Measurements from ENCODE around the gene CEMIP. TPM values are rescaled to one million over a fixed set of nuclear protein-coding genes. Genes with fewer than 3 reads are reported as not detected.

Gene CEMIP
- total RNA-seq, 1 donor from 2014 or later: 0.30 TPM

DNA sequence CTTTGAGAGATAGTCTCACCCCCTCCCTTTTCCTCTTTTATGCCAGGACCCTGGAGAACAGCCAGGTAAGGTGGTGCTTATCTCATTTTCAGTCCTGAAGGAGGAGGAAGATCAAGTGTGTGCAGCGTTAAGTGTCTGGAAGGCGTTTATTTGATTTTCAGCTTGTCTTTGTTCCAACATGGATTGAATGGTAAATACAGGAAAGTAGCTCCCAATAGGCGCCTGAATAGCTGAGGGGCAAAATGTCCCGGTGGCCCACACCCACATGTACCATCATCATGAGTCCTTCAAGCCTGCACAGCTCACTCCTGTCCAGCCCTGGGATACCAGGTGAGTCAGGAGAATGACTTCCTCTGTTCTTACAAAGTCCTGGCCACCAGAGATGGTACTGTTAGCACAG lies 73.5 kb downstream of the CEMIP start:
- Mint-ChIP-seq H3K27ac (no peak overlapping the region), H3K36me3 (ENCODE audit: low read depth) (no peaks in the 10 kb centered on the region), H3K4me1 (ENCODE audit: low read depth) (peaks cover 11% of the 10 kb centered on the region), H3K27me3 (ENCODE audit: low read depth) (peaks cover 14% of the 10 kb centered on the region), H3K4me3 (ENCODE audit: low read depth) (no peak overlapping the region), H3K9me3 (no peaks in the 10 kb centered on the region)
- intact Hi-C loops (cut with micrococcal nuclease): no loop called here
- no peak for DNase-seq (ENCODE audit: low spot score)

DNA sequence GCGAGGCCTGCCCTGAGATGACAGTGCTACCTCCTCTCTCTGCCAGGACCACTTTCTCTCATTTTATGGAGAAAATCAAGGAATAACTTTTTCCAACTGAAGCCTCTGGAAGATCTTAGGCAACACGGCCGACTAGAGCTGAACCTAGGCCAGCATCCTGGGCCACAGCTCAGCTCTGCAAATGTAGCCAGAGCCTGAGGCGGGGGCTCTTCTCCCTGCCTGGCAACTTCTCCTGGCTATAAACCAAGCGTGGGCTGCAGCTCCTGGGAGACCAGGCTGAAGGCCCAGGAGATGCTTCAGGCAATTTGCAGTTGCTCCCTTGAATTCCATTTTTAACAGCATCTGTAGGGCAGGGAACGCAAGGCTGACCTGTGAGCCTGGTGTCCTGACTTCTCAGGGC lies 74.9 kb downstream of the CEMIP start:
- H3K9me3 Mint-ChIP-seq: no peaks in the 10 kb centered on the region
- H3K27ac Mint-ChIP-seq: no peak overlapping the region
- H3K27me3 Mint-ChIP-seq (ENCODE audit: low read depth): peaks cover 14% of the 10 kb centered on the region
- H3K4me3 Mint-ChIP-seq (ENCODE audit: low read depth): no peak overlapping the region
- intact Hi-C loops (cut with micrococcal nuclease): no loop called here
- no peak for DNase-seq (ENCODE audit: low spot score)
- H3K4me1 Mint-ChIP-seq (ENCODE audit: low read depth): peaks cover 11% of the 10 kb centered on the region
- no peaks in the 10 kb centered on the region for H3K36me3 Mint-ChIP-seq (ENCODE audit: low read depth)

DNA sequence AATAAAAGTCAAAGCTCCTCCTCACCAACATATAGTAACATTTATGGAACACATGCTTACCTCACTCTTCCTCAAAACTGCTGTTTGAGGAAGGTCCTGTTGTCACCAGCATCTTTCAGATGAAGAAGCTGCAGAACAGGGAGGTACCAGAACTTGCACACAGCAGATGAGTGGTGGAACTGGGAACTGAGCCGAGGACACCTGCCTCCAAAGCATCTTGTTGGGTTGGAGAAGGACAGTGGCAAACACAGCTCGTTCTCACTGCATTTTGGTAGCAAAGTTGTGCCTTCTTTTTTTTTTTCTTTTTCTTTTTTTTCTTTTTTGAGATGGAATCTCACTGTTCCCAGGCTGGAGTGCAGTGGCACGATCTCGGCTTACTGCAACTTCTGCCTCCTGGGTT lies 76.0 kb downstream of the CEMIP start:
- Mint-ChIP-seq H3K4me3 (ENCODE audit: low read depth) (no peak overlapping the region), H3K27me3 (ENCODE audit: low read depth) (peaks cover 8% of the 10 kb centered on the region), H3K27ac (no peak overlapping the region), H3K4me1 (ENCODE audit: low read depth) (peaks cover 4% of the 10 kb centered on the region), H3K36me3 (ENCODE audit: low read depth) (no peaks in the 10 kb centered on the region), H3K9me3 (no peaks in the 10 kb centered on the region)
- intact Hi-C loops (cut with micrococcal nuclease): no loop called here
- DNase-seq (ENCODE audit: low spot score): no peak

DNA sequence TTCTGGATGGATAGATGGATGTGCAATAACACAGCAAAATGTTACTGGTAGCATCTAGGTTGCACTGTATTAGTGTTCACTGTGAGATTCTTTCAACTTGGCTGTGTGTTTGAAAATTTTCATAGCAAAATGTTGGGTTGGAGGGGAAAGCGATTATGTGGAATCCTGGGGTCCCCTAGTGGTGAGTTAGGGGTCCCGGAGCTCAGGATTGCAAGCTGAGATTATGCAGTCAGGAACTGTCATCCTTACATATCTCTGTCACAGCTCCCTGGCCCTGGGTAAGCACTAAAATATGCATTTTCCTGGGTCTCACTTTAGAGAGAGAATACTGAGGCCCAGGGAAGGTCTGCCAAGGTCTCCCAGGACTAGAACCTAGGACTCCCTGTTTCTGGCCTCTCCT lies 77.2 kb downstream of the CEMIP start:
- intact Hi-C loops (cut with micrococcal nuclease): no loop called here
- H3K27me3 Mint-ChIP-seq (ENCODE audit: low read depth): peaks cover 8% of the 10 kb centered on the region
- no peak overlapping the region for H3K27ac Mint-ChIP-seq
- peaks cover 4% of the 10 kb centered on the region for H3K4me1 Mint-ChIP-seq (ENCODE audit: low read depth)
- no peak for DNase-seq (ENCODE audit: low spot score)
- no peaks in the 10 kb centered on the region for H3K36me3 Mint-ChIP-seq (ENCODE audit: low read depth)
- no peaks in the 10 kb centered on the region for H3K9me3 Mint-ChIP-seq
- H3K4me3 Mint-ChIP-seq (ENCODE audit: low read depth): no peak overlapping the region

DNA sequence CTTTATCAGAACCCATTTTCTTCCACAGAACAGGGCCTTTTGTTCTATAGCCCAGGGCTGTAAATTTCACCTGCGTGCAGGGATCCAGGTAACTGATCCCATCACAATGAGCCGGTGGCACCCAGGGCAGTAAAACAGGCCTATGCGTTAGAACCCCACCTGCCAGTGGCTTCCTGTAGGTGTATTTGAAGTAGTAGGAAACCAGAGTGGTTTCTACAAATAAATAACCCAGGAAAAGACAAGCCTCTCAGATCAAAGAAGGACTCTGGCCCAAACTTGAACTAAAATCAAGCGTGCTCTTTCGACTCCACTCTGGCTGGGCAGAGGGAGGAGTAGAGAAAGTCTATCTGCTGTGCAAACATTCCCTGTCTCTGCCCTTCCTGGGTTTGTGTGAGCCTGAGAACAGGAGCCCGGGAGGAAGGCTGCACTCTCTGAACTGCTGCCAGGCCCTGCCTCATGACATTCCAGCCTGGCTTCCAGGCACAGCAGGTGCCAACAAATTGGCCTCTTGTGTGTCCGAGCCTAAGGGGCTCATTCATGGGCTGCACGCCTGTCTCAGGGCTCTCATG lies 77.7 kb downstream of the CEMIP start:
- intact Hi-C loops (cut with micrococcal nuclease): no loop called here
- no peak for DNase-seq (ENCODE audit: low spot score)
- peaks cover 4% of the 10 kb centered on the region for H3K27me3 Mint-ChIP-seq (ENCODE audit: low read depth)
- no peaks in the 10 kb centered on the region for H3K36me3 Mint-ChIP-seq (ENCODE audit: low read depth)
- no peak overlapping the region for H3K4me3 Mint-ChIP-seq (ENCODE audit: low read depth)
- peaks cover 4% of the 10 kb centered on the region for H3K4me1 Mint-ChIP-seq (ENCODE audit: low read depth)
- H3K9me3 Mint-ChIP-seq: no peaks in the 10 kb centered on the region
- no peak overlapping the region for H3K27ac Mint-ChIP-seq

DNA sequence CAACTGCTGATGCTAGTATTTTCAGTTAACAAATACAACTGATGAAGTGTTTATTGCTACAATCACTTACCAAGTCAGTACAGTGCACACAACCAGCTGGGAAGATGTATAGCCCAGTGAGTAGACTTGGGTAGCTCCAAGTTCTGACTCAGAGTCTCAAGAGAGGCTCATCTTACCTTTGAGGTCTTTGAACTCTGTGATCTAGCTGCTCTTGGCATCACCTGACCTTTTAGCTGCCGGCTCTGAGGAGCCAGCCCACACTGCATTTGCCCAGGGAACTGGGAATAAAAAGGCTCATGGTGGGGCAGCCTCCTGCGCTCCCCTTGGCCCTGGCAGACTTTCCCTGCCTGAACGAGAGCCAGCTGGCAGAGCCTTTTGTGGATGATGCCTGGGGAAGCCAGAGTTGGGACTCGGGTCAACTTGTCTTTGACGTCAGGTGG lies 82.6 kb downstream of the CEMIP start:
- Mint-ChIP-seq H3K27me3 (ENCODE audit: low read depth) (peaks cover 5% of the 10 kb centered on the region), H3K4me1 (ENCODE audit: low read depth) (peaks cover 4% of the 10 kb centered on the region), H3K9me3 (no peaks in the 10 kb centered on the region), H3K4me3 (ENCODE audit: low read depth) (no peak overlapping the region), H3K36me3 (ENCODE audit: low read depth) (no peaks in the 10 kb centered on the region), H3K27ac (no peak overlapping the region)
- intact Hi-C loops (cut with micrococcal nuclease): no loop called here
- DNase-seq (ENCODE audit: low spot score): no peak

DNA sequence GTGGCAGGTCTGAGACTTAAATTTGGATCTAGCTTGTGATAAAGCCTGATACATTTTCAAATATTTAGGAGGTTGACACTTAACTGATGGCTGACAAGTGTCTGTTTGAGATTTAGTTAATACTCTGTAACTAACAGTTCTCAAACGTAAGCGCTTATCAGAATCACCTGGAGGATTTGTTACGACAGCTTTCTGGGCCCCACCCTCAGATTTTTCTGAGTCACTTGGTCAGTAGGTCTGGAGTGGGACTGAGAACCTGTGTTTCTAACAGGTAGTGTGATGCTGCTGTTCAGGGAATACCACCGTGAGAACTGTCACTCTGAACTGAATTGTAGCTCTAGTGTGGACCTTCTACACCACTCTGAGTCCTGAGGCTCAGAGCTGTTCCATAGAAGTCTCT lies 85.5 kb downstream of the CEMIP start:
- intact Hi-C loops (cut with micrococcal nuclease): no loop called here
- no peak for DNase-seq (ENCODE audit: low spot score)
- H3K36me3 Mint-ChIP-seq (ENCODE audit: low read depth): no peaks in the 10 kb centered on the region
- H3K4me1 Mint-ChIP-seq (ENCODE audit: low read depth): no peaks in the 10 kb centered on the region
- no peaks in the 10 kb centered on the region for H3K9me3 Mint-ChIP-seq
- peaks cover 5% of the 10 kb centered on the region for H3K27me3 Mint-ChIP-seq (ENCODE audit: low read depth)
- no peak overlapping the region for H3K4me3 Mint-ChIP-seq (ENCODE audit: low read depth)
- no peak overlapping the region for H3K27ac Mint-ChIP-seq

DNA sequence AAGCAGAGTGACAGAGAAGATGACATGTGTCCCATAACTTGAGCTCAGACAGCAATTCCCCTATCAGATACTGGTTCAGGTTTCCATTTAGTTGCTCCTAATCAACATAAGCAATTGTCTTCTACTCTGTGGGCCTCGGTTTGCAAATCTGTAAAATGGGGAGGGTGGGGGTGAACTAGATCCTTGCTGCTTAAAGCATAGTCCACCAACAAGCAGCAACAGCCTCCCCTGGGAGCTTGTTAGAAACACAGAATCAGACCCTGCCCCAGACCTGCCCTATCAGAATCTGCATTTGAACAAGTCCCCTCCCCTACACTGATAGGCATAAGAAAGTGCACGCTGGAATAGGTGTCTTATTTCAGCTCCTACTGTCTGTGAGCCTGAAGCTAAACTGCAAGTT lies 87.8 kb downstream of the CEMIP start:
- DNase-seq (ENCODE audit: low spot score): no peak
- Mint-ChIP-seq H3K9me3 (no peaks in the 10 kb centered on the region), H3K36me3 (ENCODE audit: low read depth) (no peaks in the 10 kb centered on the region), H3K27ac (no peak overlapping the region), H3K27me3 (ENCODE audit: low read depth) (peaks cover 1% of the 10 kb centered on the region), H3K4me3 (ENCODE audit: low read depth) (no peak overlapping the region), H3K4me1 (ENCODE audit: low read depth) (no peaks in the 10 kb centered on the region)
- intact Hi-C loops (cut with micrococcal nuclease): no loop called here

DNA sequence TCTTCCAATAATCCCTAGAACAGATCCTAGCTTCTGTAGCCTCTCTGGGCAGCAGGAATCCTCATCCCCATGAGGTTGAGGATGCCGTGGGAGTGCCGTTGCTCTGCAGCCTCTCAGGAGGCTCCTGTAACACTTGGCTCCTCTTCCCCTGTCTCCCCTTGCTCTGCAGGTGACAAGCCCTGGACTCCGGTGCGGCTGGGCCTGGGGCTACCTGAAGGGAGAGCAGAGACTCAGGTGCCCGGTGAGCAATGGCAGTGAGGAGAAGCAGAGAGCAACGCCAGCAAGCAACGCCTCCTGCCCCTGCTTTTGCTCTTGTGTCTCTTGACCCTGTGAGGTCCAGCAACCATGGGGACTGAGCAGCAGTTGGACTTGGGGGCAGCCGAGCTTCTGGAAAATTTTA lies 91.2 kb downstream of the CEMIP start:
- no peaks in the 10 kb centered on the region for H3K4me1 Mint-ChIP-seq (ENCODE audit: low read depth)
- DNase-seq (ENCODE audit: low spot score): no peak
- intact Hi-C loops (cut with micrococcal nuclease): no loop called here
- no peaks in the 10 kb centered on the region for H3K9me3 Mint-ChIP-seq
- H3K36me3 Mint-ChIP-seq (ENCODE audit: low read depth): no peaks in the 10 kb centered on the region
- H3K27me3 Mint-ChIP-seq (ENCODE audit: low read depth): no peaks in the 10 kb centered on the region
- H3K27ac Mint-ChIP-seq: no peak overlapping the region
- no peak overlapping the region for H3K4me3 Mint-ChIP-seq (ENCODE audit: low read depth)

DNA sequence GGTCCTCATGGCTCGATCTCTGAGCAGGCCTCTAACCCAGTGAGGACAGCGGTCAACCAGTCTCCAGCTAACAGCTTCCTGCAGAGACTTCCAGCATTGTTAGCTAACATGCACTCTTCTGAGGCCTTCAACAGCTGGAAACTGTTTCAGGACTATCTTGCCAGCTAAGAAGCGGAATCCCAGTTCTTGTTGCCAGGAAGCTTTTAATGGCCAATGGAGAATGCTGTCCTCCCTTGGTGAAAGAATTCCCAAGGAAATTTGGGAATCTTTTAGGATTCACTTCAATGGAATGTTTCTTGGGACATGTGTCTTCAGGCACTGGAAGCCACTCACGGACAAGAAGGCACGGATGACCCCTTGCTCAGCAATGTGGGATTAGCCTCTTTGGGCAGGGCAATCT lies 91.7 kb downstream of the CEMIP start:
- H3K36me3 Mint-ChIP-seq (ENCODE audit: low read depth): no peaks in the 10 kb centered on the region
- H3K4me1 Mint-ChIP-seq (ENCODE audit: low read depth): no peaks in the 10 kb centered on the region
- no peak for DNase-seq (ENCODE audit: low spot score)
- no peaks in the 10 kb centered on the region for H3K9me3 Mint-ChIP-seq
- intact Hi-C loops (cut with micrococcal nuclease): no loop called here
- H3K27ac Mint-ChIP-seq: no peak overlapping the region
- H3K27me3 Mint-ChIP-seq (ENCODE audit: low read depth): no peaks in the 10 kb centered on the region
- no peak overlapping the region for H3K4me3 Mint-ChIP-seq (ENCODE audit: low read depth)

DNA sequence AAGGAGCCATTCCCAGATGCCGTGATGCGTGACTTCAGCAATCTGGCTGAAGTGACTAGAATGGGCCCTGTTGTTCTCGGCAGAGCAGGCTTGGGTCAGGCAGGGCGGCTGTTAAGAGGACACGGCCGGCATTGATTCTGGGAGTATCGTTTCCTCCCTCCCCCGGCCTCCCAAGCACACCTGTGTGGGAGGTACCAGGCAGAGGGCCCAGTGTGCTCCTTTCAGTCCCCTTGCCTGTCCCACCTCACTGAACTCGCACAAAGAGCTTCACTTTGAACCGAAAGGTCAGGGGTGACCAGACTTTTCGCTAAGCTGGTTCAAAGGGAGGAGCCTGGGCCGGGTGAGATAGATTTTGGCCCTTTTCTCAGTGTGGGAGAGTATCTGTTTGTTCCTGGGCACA lies 92.7 kb downstream of the CEMIP start:
- intact Hi-C loops (cut with micrococcal nuclease): no loop called here

DNA sequence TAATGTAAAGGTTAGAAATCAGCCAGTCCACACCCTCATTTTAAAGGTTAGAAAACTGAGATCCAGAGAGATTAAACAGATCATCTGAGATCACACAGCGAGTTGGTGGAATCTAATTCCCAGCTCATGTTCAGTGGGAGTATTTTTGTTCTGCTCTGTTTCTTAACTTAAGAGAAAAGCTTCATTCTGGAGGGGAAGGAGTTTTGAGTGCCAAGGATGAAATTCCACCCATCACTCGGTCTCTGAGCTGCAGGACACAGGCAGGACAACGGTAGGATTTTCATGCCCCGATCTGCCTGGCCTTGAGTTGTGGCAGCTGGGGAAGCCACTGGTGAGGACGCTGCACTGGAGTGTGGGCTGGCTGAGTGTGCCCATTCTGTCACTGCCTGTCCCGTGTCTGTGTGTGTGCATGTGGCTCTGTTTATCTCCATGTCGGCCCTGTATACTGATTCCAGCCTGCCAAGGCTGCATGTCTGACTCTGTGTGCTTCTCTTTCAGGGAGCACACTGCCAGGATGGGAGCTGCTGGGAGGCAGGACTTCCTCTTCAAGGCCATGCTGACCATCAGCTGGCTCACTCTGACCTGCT lies 94.3 kb downstream of the CEMIP start:
- no peaks in the 10 kb centered on the region for H3K4me1 Mint-ChIP-seq (ENCODE audit: low read depth)
- no peaks in the 10 kb centered on the region for H3K27me3 Mint-ChIP-seq (ENCODE audit: low read depth)
- DNase-seq (ENCODE audit: low spot score): no peak
- H3K27ac Mint-ChIP-seq: no peak overlapping the region
- intact Hi-C loops (cut with micrococcal nuclease): no loop called here
- no peaks in the 10 kb centered on the region for H3K9me3 Mint-ChIP-seq
- no peaks in the 10 kb centered on the region for H3K36me3 Mint-ChIP-seq (ENCODE audit: low read depth)
- no peak overlapping the region for H3K4me3 Mint-ChIP-seq (ENCODE audit: low read depth)

More for the DNA sequence above, 92.7 kb downstream of the CEMIP start:
- no peak for DNase-seq (ENCODE audit: low spot score)
- H3K4me1 Mint-ChIP-seq (ENCODE audit: low read depth): no peaks in the 10 kb centered on the region
- H3K27me3 Mint-ChIP-seq (ENCODE audit: low read depth): no peaks in the 10 kb centered on the region
- H3K36me3 Mint-ChIP-seq (ENCODE audit: low read depth): no peaks in the 10 kb centered on the region
- H3K27ac Mint-ChIP-seq: no peak overlapping the region
- no peaks in the 10 kb centered on the region for H3K9me3 Mint-ChIP-seq
- no peak overlapping the region for H3K4me3 Mint-ChIP-seq (ENCODE audit: low read depth)

DNA sequence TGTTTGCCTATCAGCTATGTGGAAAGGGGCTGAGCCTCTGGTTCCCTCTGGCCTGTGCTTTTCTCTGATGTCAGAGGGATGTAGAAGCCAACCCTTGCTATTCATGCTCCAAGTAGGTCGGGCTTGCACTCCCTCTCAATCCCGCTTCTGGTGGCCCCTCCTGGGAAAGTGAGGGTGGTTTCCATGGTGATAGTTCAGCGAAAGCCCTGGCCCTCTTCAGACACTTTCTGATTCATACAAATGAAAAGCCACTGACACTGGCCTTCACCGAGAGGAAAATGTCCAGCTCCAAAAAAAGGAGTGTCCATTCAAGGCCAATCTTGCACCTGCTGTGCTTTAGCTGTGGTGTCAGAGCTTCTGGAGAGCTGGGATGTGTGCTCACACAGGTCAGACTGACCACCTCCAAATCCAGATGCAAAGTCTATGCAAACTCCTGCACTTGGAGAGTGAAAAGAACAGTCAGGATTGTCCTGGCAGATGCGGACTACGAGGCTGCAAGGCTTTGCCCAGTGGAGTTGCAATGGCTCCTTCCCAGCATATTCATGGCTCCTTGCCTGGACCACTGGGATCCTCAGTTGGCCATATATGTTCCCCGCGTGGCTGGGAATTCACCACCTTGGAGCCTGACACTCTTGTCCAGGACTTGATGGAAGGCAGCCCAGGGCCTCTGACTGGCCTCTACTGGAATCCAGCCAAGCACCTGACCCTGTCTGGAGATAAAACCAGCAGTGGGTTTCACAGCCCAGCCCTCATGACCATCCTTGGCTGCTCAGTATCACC lies 96.6 kb downstream of the CEMIP start:
- Mint-ChIP-seq H3K36me3 (ENCODE audit: low read depth) (no peaks in the 10 kb centered on the region), H3K27ac (no peak overlapping the region), H3K9me3 (no peaks in the 10 kb centered on the region), H3K4me1 (ENCODE audit: low read depth) (no peaks in the 10 kb centered on the region), H3K4me3 (ENCODE audit: low read depth) (no peak overlapping the region), H3K27me3 (ENCODE audit: low read depth) (no peaks in the 10 kb centered on the region)
- intact Hi-C loops (cut with micrococcal nuclease): no loop called here
- no peak for DNase-seq (ENCODE audit: low spot score)
